Lung (tissue), 12 donors: ENCODE measurements around the gene SNED1. TPM values are rescaled to one million over a fixed set of nuclear protein-coding genes. Genes with fewer than 3 reads are reported as not detected.
A peak's percentile ranks its signal among the peaks of the same experiment; 100 is the strongest.

Experiments
- ATAC-seq: fragments of 200-7000 bp; cut with Tn5 transposase; one replicate; pipeline ENCODE4 v1.9.1; 2020; ENCODE audit warnings: moderate number of reproducible peaks; ENCODE audit not compliant: insufficient read depth, low FRiP score
- DNase-seq, 3 donors: peaks; one replicate each; pipeline ENCODE4 v3.0.0-alpha.2; 2013 to 2017
- H3K27ac ChIP-seq, 2 donors: one replicate each; pipeline ENCODE4 v1.5.1; 2013; ENCODE audit warnings: mild to moderate bottlenecking in 2 of 2, moderate library complexity in 2 of 2, control low read depth in 1 of 2, inconsistent platforms in 1 of 2, low read depth in 1 of 2, low read length in 1 of 2
- H3K27me3 ChIP-seq, 3 donors: one replicate each; pipeline ENCODE4 v1.5.1; 2013; ENCODE audit warnings: low read length in 2 of 3; ENCODE audit not compliant: control insufficient read depth in 3 of 3, insufficient read depth in 3 of 3
- H3K36me3 ChIP-seq, 4 donors: one replicate each; pipeline ENCODE4 v1.5.1; 2013; ENCODE audit warnings: low read length in 4 of 4, mild to moderate bottlenecking in 1 of 4, moderate library complexity in 1 of 4; ENCODE audit not compliant: control insufficient read depth in 4 of 4, insufficient read depth in 4 of 4
- H3K4me1 ChIP-seq, 5 donors: one replicate each; pipeline ENCODE4 v1.5.1; 2013; ENCODE audit warnings: low read length in 5 of 5, mild to moderate bottlenecking in 2 of 5, moderate library complexity in 1 of 5; ENCODE audit not compliant: control insufficient read depth in 5 of 5, insufficient read depth in 5 of 5
- H3K4me3 ChIP-seq: one replicate; pipeline ENCODE4 v1.5.1; 2013; ENCODE audit warnings: mild to moderate bottlenecking, control low read depth, moderate library complexity
- H3K9ac ChIP-seq, 2 donors: one replicate each; pipeline ENCODE4 v1.5.1; 2013; ENCODE audit warnings: low read length in 2 of 2, control low read depth in 1 of 2; ENCODE audit not compliant: insufficient read depth in 1 of 2
- H3K9me3 ChIP-seq, 4 donors: one replicate each; pipeline ENCODE4 v1.5.1; 2013; ENCODE audit warnings: low read length in 3 of 4, mild to moderate bottlenecking in 1 of 4, moderate library complexity in 1 of 4; ENCODE audit not compliant: control insufficient read depth in 4 of 4, insufficient read depth in 3 of 4
- CTCF ChIP-seq: IDR thresholded peaks from 2 replicates; pipeline ENCODE4 v1.5.1; 2012; ENCODE audit warnings: mild to moderate bottlenecking; ENCODE audit errors: control extremely low read depth, extremely low read depth
- WGBS, 2 donors: extraction: QIAGEN DNeasy Blood & Tissue Kit; methylation state at CpG; one replicate each; pipeline ENCODE4 v1.1.7; 2013; 5-methylcytosine and 5-hydroxymethylcytosine counted together
- polyA plus RNA-seq, 2 donors: library from polyadenylated mRNA; stranded (reverse); fragments of 200-250 nt; gene quantifications; one replicate each; pipeline ENCODE4 v1.2.1, GENCODE V29; 2013
- total RNA-seq, 2 donors: library from RNA; depleted of rRNA in 1 of 2; stranded (reverse); fragments of >200 nt in 1 of 2; gene quantifications; one replicate each; pipeline ENCODE4 v1.2.1, GENCODE V29; 2014 to 2021
- donor health status: control.
- donor health status: control.
- donor health status: Bipolar disorder and iron deficiency.
- donor health status: healthy.
- donor health status: DM: yes; HTN: yes; CAD: no.

The SNED1 gene
- total and polyA plus RNA-seq, 4 donors = 5.9 to 74.6 (median 34.7) TPM

DNA sequence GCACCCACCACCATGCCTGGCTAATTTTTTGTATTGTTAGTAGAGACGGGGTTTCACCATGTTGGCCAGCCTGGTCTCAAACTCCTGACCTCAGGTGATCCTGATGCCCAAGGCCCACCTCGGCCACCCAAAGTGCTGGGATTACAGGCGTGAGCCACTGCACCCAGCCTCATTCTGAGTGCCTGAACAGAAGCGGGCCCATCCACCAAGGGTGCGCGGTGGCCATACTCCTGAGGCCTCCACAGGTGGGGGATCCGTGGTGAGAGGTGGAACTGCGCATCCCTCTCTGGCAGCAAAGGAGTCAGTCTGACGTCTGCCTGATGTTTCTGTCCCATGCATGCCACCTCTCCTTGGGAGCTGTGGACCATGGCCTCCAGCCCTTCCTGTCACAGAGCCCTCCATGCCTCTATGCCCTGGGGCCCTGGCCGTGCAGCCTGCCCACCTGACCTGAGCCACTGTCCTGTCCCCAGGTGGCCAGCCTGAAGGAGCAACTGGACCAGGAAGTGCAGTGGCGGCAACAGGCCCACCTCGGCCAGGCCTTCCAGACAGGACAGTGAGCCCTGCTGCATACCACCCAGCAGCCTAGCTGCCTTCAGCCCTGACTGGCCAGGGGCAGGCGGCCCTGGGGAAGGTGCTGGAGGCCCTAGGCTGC is 7.6 kb upstream of the SNED1 start:
- peak overlapping the region in 1 of 2 donors; percentile 90 for H3K27ac ChIP-seq
- H3K9ac ChIP-seq = no peak overlapping the region
- 93 to 96% methylated on average over 13 of the region's 13 CpGs for WGBS, 2 donors
- DNase-seq = no peak
- no peak overlapping the region for H3K4me3 ChIP-seq
- no peaks in the 10 kb centered on the region for H3K27me3 ChIP-seq
- no peak for ATAC-seq
- H3K9me3 ChIP-seq = peaks cover 0 to 5% (median 0%) of the 10 kb centered on the region in 4 donors
- peaks cover 0 to 52% (median 30%) of the 10 kb centered on the region in 5 donors for H3K4me1 ChIP-seq
- no peak for TF ChIP-seq CTCF
- no peaks in the 10 kb centered on the region for H3K36me3 ChIP-seq

DNA sequence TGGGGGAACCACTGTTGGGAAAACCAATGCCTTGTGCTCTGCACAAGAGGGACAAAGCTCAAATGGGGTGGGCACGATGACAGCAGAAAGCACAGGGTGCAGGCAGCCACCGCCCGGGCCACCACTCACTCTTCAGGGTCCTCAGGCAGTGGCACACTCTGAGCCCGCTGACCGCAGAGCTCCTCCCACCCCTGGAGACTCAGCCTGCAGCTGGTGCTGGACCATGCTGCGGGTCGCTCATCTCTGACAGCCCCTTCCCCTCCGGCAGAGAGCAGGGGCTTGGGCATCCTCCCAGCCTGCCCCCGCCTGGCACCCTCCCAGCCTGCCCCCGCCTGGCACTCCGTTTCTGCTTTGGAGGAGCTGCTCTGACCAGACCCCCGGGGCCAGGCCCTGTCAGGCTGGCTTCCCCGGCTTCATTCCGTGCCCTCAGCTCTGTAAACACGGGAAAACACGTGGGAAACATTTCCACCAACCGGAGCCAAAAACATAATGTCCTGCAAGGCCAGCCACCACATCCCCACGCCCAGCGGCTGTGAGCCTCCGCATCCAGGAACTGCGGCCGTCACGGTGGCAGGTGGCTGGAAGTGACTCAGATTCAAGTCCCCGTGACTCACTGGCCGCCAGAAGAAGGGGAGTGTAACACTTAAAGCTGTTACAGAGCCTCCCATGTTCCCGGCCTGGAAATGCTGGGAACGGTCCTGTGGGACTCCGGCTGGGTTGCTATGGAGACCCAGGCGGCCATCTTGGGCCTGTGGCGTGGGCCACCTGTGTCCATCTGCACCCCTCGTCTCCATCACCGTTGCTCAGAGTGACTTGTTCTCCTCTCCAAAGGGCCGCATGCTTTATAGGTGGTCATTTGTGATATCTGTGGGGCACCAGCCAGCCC is 6.8 kb upstream of the SNED1 start:
- peak overlapping the region in 1 of 2 donors; percentile 90 for H3K27ac ChIP-seq
- H3K27me3 ChIP-seq = no peaks in the 10 kb centered on the region
- TF ChIP-seq CTCF = no peak
- no peak overlapping the region for H3K4me3 ChIP-seq
- H3K4me1 ChIP-seq = peaks cover 0 to 57% (median 36%) of the 10 kb centered on the region in 5 donors
- H3K36me3 ChIP-seq = no peaks in the 10 kb centered on the region
- ATAC-seq (peak; percentile 78), DNase-seq (peak; percentile 64 to 74 (median 73))
- H3K9me3 ChIP-seq = peaks cover 0 to 5% (median 0%) of the 10 kb centered on the region in 4 donors
- WGBS, 2 donors = 48 to 73% methylated on average over 33 of the region's 33 CpGs
- H3K9ac ChIP-seq = no peak overlapping the region

DNA sequence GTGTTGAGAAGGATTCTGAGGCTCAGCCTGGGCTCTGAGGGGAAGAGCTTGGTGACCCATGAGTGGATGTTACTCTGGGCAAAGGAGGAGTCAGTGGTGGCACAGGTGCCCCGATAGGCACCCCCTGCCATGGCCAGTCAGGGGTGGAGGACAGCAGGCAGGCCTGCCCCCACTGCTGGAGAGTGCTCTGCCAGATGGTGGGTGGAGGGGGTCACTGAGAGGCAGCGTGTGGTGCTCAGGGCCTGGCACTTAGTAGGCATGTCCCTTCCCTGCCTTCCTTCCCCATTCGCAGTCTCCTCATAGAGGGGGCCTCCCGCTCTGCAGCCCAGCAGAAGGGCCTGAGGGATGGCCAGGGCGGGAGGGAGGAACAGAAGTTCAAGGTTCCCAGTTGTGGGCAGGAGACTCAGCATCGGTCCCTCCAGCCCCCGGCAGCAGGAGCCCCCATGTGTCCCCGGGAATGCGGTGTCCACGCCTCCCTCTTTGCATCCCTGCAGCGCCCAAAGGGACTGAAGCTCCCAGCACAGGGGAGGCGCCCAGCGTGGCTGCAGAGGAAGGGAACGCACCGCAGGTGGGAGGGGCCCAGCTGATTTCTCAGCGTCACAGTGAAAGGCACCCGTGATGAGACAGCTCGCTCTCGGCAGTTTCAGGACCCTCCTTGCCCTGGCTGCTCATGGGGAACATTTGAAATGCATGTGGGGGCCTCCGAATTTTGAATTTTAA is 5.7 kb upstream of the SNED1 start:
- Histone ChIP-seq H3K9ac (no peak overlapping the region), H3K27me3 (no peaks in the 10 kb centered on the region), H3K4me1 (peaks cover 0 to 57% (median 35%) of the 10 kb centered on the region in 5 donors), H3K9me3 (peaks cover 0 to 5% (median 0%) of the 10 kb centered on the region in 4 donors), H3K4me3 (no peak overlapping the region), H3K27ac (peak overlapping the region in 1 of 2 donors; percentile 83), H3K36me3 (no peaks in the 10 kb centered on the region)
- DNase-seq (peak in 1 of 3 donors; percentile 16), ATAC-seq (no peak)
- 56 to 80% methylated on average over 20 of the region's 20 CpGs for WGBS, 2 donors
- no peak for TF ChIP-seq CTCF
